Neural cell (in vitro differentiated cells): ENCODE results near the gene LRRC26. TPM values are rescaled to one million over a fixed set of nuclear protein-coding genes. Genes with fewer than 3 reads are reported as not detected.
A peak's percentile ranks its signal among the peaks of the same experiment; 100 is the strongest.

Experiments used
- H2AFZ ChIP-seq: fragments of 200-600, 300-800 bp; sonication (generic), shearing (Covaris generic); 2 replicates; pipeline ENCODE4 v1.6.0; 2014; ENCODE audit warnings: low read depth, mild to moderate bottlenecking, antibody characterized with exemption, low read length, moderate library complexity
- H3F3A ChIP-seq: fragments of 200-600 bp; shearing (Covaris generic); 2 replicates; pipeline ENCODE4 v1.6.1; 2016; ENCODE audit warnings: mild to moderate bottlenecking, moderate library complexity, mixed read lengths, antibody characterized with exemption, low read length; ENCODE audit not compliant: insufficient read depth, poor library complexity, severe bottlenecking
- H3K27ac ChIP-seq: fragments of 200-600, 300-800 bp; sonication (generic), shearing (Covaris generic); 2 replicates; pipeline ENCODE4 v1.5.1; 2014; ENCODE audit warnings: mild to moderate bottlenecking, low read length, moderate library complexity
- H3K27me3 ChIP-seq: fragments of 300-800, 200-600 bp; sonication (generic), shearing (Covaris generic); 2 replicates; pipeline ENCODE4 v1.6.0; 2014; ENCODE audit warnings: mild to moderate bottlenecking, low read depth, low read length, moderate library complexity; ENCODE audit not compliant: insufficient read depth
- H3K36me3 ChIP-seq: fragments of 300-800, 200-600 bp; sonication (generic), shearing (Covaris generic); 2 replicates; pipeline ENCODE4 v1.5.1; 2014; ENCODE audit warnings: mild to moderate bottlenecking, antibody characterized with exemption, low read length, moderate library complexity; ENCODE audit not compliant: insufficient read depth
- H3K4me2 ChIP-seq: fragments of 300-800, 200-600 bp; sonication (generic), shearing (Covaris generic); 2 replicates; pipeline ENCODE4 v1.6.0; 2014; ENCODE audit warnings: mild to moderate bottlenecking, low read length
- H3K4me3 ChIP-seq: fragments of 300-800, 200-600 bp; sonication (generic), shearing (Covaris generic); 2 replicates; pipeline ENCODE4 v1.5.1; 2014; ENCODE audit warnings: mild to moderate bottlenecking, low read length, moderate library complexity
- H3K79me2 ChIP-seq: fragments of 200-600 bp; shearing (Covaris generic); replicated peaks from 2 replicates; pipeline ENCODE4 v1.6.0; 2014; ENCODE audit warnings: mild to moderate bottlenecking, low read length, moderate library complexity; ENCODE audit not compliant: insufficient read depth
- H3K9ac ChIP-seq: fragments of 300-800, 200-600 bp; sonication (generic), shearing (Covaris generic); 2 replicates; pipeline ENCODE4 v1.6.1; 2016; ENCODE audit warnings: mild to moderate bottlenecking, low read length, mixed read lengths
- H3K9me2 ChIP-seq: fragments of 200-600 bp; shearing (Covaris generic); 2 replicates; pipeline ENCODE4 v1.6.1; 2016; ENCODE audit warnings: mild to moderate bottlenecking, low read length, mixed read lengths; ENCODE audit not compliant: insufficient read depth
- H3K9me3 ChIP-seq: fragments of 200-600, 300-800 bp; sonication (generic), shearing (Covaris generic); 2 replicates; pipeline ENCODE4 v1.6.1; 2016; ENCODE audit warnings: mild to moderate bottlenecking, mixed run types, low read length, moderate library complexity, mixed read lengths
- H4K20me1 ChIP-seq: fragments of 200-600 bp; shearing (Covaris generic); 2 replicates; pipeline ENCODE4 v1.6.1; 2016; ENCODE audit warnings: mild to moderate bottlenecking, mixed run types; ENCODE audit not compliant: insufficient read depth
- CTCF ChIP-seq: fragments of 450-650 bp; IDR thresholded peaks from 2 replicates; pipeline ENCODE4 v1.5.1; 2014; ENCODE audit warnings: antibody characterized with exemption, mild to moderate bottlenecking, moderate library complexity; ENCODE audit not compliant: poor library complexity, severe bottlenecking
- EP300 ChIP-seq: fragments of 450-650 bp; conservative IDR thresholded peaks from 2 replicates; pipeline ENCODE4 v1.6.1; 2014; ENCODE audit warnings: antibody characterized with exemption, mild to moderate bottlenecking, moderate library complexity; ENCODE audit not compliant: poor library complexity, severe bottlenecking
- EZH2 ChIP-seq: fragments of 200-600, 300-800 bp; shearing (Covaris generic), sonication (generic); IDR thresholded peaks from 2 replicates; pipeline ENCODE4 v1.6.1; 2014; ENCODE audit warnings: antibody characterized with exemption, low read length, borderline replicate concordance, mild to moderate bottlenecking; ENCODE audit not compliant: insufficient read depth, poor library complexity, severe bottlenecking
- MXI1 ChIP-seq: fragments of 450-650 bp; conservative IDR thresholded peaks from 2 replicates; pipeline ENCODE4 v1.6.1; 2014; ENCODE audit warnings: antibody characterized with exemption, mild to moderate bottlenecking; ENCODE audit not compliant: poor library complexity, severe bottlenecking
- POLR2AphosphoS5 ChIP-seq: IDR thresholded peaks from 2 replicates; pipeline ENCODE4 v1.6.1; 2012
- RAD21 ChIP-seq: fragments of 450-650 bp; conservative IDR thresholded peaks from 2 replicates; pipeline ENCODE4 v1.6.1; 2014; ENCODE audit warnings: antibody characterized with exemption, mild to moderate bottlenecking, moderate library complexity
- REST ChIP-seq: IDR thresholded peaks from 2 replicates; pipeline ENCODE4 v1.6.1; 2012; ENCODE audit warnings: borderline replicate concordance
- SMC3 ChIP-seq: fragments of 450-650 bp; conservative IDR thresholded peaks from 2 replicates; pipeline ENCODE4 v1.6.1; 2014; ENCODE audit warnings: antibody characterized with exemption, mild to moderate bottlenecking, moderate library complexity; ENCODE audit not compliant: poor library complexity
- TAF1 ChIP-seq: IDR thresholded peaks from 2 replicates; pipeline ENCODE4 v1.6.1; 2012; ENCODE audit warnings: low read depth
- polyA plus RNA-seq: library from polyadenylated mRNA; depleted of rRNA; stranded (reverse); fragments of >200 nt; gene quantifications from 2 replicates; pipeline ENCODE4 v1.2.3, GENCODE V29; 2014

Gene LRRC26
- polyA plus RNA-seq, 1 donor from 2014 or later: 2.2 TPM

GRCh38 chr9:137140151-137141012, 29.5 kb downstream of the LRRC26 start:
- H3K4me3 ChIP-seq: no peak overlapping the region
- no peaks in the 10 kb centered on the region for H3K36me3 ChIP-seq
- no peak for TF ChIP-seq EZH2
- no peak for TF ChIP-seq CTCF
- TF ChIP-seq REST: no peak
- no peak for TF ChIP-seq RAD21
- TF ChIP-seq POLR2AphosphoS5: no peak
- no peak for TF ChIP-seq EP300
- no peak for TF ChIP-seq MXI1
- no peak for TF ChIP-seq SMC3
- TF ChIP-seq TAF1: no peak
- no peak overlapping the region for H3K27ac ChIP-seq
- no peak overlapping the region for H2AFZ ChIP-seq
- H3K27me3 ChIP-seq: peaks cover 82% of the 10 kb centered on the region
- no peaks in the 10 kb centered on the region for H3K9me3 ChIP-seq
- H3K9me2 ChIP-seq: no peaks in the 10 kb centered on the region
- no peak overlapping the region for H3K4me2 ChIP-seq
- H4K20me1 ChIP-seq: no peaks in the 10 kb centered on the region
- no peaks in the 10 kb centered on the region for H3K79me2 ChIP-seq
- no peaks in the 10 kb centered on the region for H3F3A ChIP-seq
- H3K9ac ChIP-seq: no peak overlapping the region

GRCh38 chr9:137139468-137140150, 30.2 kb downstream of the LRRC26 start:
- Histone ChIP-seq H3K27ac (no peak overlapping the region), H3K4me3 (peak overlapping the region; percentile 41), H3F3A (no peaks in the 10 kb centered on the region), H3K79me2 (no peaks in the 10 kb centered on the region), H3K9me2 (no peaks in the 10 kb centered on the region), H4K20me1 (no peaks in the 10 kb centered on the region), H3K4me2 (no peak overlapping the region), H3K36me3 (no peaks in the 10 kb centered on the region), H2AFZ (no peak overlapping the region), H3K27me3 (peaks cover 85% of the 10 kb centered on the region), H3K9ac (no peak overlapping the region), H3K9me3 (no peaks in the 10 kb centered on the region)
- TF ChIP-seq EZH2 (no peak), POLR2AphosphoS5 (peak; percentile 44)
